ENCODE data around the gene OR1I1.

GRCh38 chr19:15141143-15141542 lies 59.1 kb downstream of the OR1I1 start:
- TF ChIP-seq CTCF (IDR thresholded peaks at IDR 0.05; ENCODE audit: insufficient read depth, low read length, poor library complexity, severe bottlenecking) (no peak), EZH2phosphoT487 (conservative IDR thresholded peaks at IDR 0.05; ENCODE audit: low read length) (no peak)

Measured in SU-DHL-6 (cell line).